ENCODE results near the gene CLEC19A.

- TF ChIP-seq FOXA1 (IDR thresholded peaks at IDR 0.05) (no peak), ELF4 (IDR thresholded peaks at IDR 0.05) (no peak), HDGF (IDR thresholded peaks at IDR 0.05; ENCODE audit: borderline replicate concordance) (no peak), ARNT (IDR thresholded peaks at IDR 0.05) (no peak), BHLHE40 (IDR thresholded peaks at IDR 0.05; ENCODE audit: borderline replicate concordance) (no peak), SUZ12 (IDR thresholded peaks at IDR 0.05) (no peak), TARDBP (IDR thresholded peaks at IDR 0.05) (no peak), SP1 (IDR thresholded peaks at IDR 0.05) (no peak)
These were observed 45.0 kb upstream of the CLEC19A start for GRCh38 chr16:19240494-19240893.

All from HEK293T (cell line).